Measurements from ENCODE around the gene IL17F.
A peak's percentile ranks its signal among the peaks of the same experiment; 100 is the strongest.

Gene IL17F

DNA sequence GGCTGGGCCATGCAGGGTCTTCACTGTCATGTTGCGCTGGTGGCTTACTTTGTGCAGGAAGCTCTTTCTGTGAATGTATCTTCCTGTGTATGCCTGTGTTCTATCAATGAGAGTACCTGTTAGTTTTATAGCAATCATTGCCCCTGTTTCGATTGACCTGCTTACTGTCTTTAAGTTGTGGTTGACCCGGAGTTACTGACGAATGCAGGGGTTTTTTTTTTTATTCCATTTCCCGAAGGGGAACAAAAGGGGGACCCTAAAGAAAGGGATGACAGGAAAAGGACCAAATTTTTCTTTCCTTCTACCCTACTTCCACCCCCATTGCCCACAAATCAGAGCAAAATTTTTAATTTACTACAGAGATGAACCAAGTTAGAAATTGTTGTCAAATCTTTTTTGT, at the start of gene IL17F:
Gene IL17F, minus strand, starts transcription at position 101 of the 400 bp plus-strand sequence. Its CDS starts 71 bp downstream, at position 30.
- Histone ChIP-seq H3K79me2 (ENCODE audit: insufficient read depth, low read depth) (no peaks in the 10 kb centered on the region), H4K20me1 (ENCODE audit: insufficient read depth) (no peaks in the 10 kb centered on the region)

DNA sequence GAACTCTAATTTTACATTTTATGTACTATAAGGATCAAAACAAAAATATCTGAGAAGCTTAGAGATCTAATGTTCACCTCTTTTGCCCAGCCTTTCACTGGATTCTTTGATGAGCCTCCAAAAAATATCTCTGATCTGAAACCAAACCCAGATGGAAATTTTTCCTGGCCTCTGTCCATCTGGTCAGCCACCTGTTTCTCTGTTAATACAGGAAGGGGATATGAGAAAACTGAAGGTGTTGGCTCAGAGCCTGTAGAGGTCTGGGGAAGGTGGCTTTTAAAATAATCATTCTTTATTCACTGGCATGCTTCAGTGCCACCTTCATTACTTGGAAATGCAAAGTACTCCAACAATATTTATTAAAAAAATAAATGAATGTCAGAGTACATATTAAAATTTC, 48.8 kb upstream of the IL17F start:
- Histone ChIP-seq H3K4me1 (ENCODE audit: low read depth, poor library complexity, severe bottlenecking) (peaks cover 75% of the 10 kb centered on the region), H3K27ac (peak overlapping the region; percentile 24; the same call in 1 of the 2 replicates), H3K9ac (no peak overlapping the region; the same call in 1 of the 2 replicates), H3K79me2 (ENCODE audit: insufficient read depth, low read depth) (no peaks in the 10 kb centered on the region), H3K4me3 (IDR thresholded peaks at IDR 0.05; ENCODE audit: insufficient read depth, low read depth, low read length) (no peak overlapping the region), H4K20me1 (ENCODE audit: insufficient read depth) (no peaks in the 10 kb centered on the region), H3K27me3 (ENCODE audit: insufficient read depth, low read depth) (no peaks in the 10 kb centered on the region), H3K4me2 (peak overlapping the region; percentile 65), H3K36me3 (ENCODE audit: insufficient read depth) (no peaks in the 10 kb centered on the region), H2AFZ (ENCODE audit: low read depth) (0 out of 2 replicates have a peak overlapping the region, but pooled peaks have one; percentile 5)
- TF ChIP-seq, protein P1, sequence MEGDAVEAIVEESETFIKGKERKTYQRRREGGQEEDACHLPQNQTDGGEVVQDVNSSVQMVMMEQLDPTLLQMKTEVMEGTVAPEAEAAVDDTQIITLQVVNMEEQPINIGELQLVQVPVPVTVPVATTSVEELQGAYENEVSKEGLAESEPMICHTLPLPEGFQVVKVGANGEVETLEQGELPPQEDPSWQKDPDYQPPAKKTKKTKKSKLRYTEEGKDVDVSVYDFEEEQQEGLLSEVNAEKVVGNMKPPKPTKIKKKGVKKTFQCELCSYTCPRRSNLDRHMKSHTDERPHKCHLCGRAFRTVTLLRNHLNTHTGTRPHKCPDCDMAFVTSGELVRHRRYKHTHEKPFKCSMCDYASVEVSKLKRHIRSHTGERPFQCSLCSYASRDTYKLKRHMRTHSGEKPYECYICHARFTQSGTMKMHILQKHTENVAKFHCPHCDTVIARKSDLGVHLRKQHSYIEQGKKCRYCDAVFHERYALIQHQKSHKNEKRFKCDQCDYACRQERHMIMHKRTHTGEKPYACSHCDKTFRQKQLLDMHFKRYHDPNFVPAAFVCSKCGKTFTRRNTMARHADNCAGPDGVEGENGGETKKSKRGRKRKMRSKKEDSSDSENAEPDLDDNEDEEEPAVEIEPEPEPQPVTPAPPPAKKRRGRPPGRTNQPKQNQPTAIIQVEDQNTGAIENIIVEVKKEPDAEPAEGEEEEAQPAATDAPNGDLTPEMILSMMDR (conservative IDR thresholded peaks at IDR 0.05; ENCODE audit: low read depth, low read length), result no peak

More for the DNA sequence above, at the start of gene IL17F:
- H3K36me3 ChIP-seq (ENCODE audit: insufficient read depth), result no peaks in the 10 kb centered on the region
- TF ChIP-seq, protein P1 (conservative IDR thresholded peaks at IDR 0.05; ENCODE audit: low read depth, low read length), result no peak
- H3K27me3 ChIP-seq (ENCODE audit: insufficient read depth, low read depth), result no peaks in the 10 kb centered on the region
- H3K27ac ChIP-seq, result no peak within 1 kb of the TSS
- H3K4me3 ChIP-seq (IDR thresholded peaks at IDR 0.05; ENCODE audit: insufficient read depth, low read depth, low read length), result no peak within 1 kb of the TSS
- no peak within 1 kb of the TSS for H3K4me2 ChIP-seq
- no peak within 1 kb of the TSS for H2AFZ ChIP-seq (ENCODE audit: low read depth)
- H3K4me1 ChIP-seq (ENCODE audit: low read depth, poor library complexity, severe bottlenecking), result no peaks in the 10 kb centered on the region
- H3K9ac ChIP-seq, result no peak within 1 kb of the TSS

DNA sequence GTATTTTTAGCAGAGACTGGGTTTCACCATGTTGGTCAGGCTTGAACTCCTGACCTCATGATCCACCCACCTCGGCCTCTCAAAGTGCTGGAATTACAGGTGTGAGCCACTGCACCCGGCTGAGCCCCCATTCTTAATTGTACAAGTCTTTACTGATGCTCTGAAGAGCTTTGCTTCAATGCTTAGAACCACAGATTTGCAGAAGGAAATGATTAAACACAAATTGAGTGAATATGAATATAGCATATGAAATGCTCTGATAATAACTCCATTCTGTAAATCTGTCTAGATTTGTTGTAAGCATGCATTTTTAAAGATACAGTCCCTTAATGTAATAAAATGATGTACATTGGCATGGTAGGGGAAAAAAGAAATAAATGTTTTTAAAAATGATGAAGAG, 44.5 kb upstream of the IL17F start:
- no peaks in the 10 kb centered on the region for H3K36me3 ChIP-seq (ENCODE audit: insufficient read depth)
- peaks cover 8% of the 10 kb centered on the region for H3K79me2 ChIP-seq (ENCODE audit: insufficient read depth, low read depth)
- no peak overlapping the region for H2AFZ ChIP-seq (ENCODE audit: low read depth)
- H3K4me3 ChIP-seq (IDR thresholded peaks at IDR 0.05; ENCODE audit: insufficient read depth, low read depth, low read length), result no peak overlapping the region
- no peak overlapping the region for H3K4me2 ChIP-seq
- no peak overlapping the region for H3K27ac ChIP-seq
- H3K27me3 ChIP-seq (ENCODE audit: insufficient read depth, low read depth), result no peaks in the 10 kb centered on the region
- no peak overlapping the region for H3K9ac ChIP-seq
- no peaks in the 10 kb centered on the region for H4K20me1 ChIP-seq (ENCODE audit: insufficient read depth)
- H3K4me1 ChIP-seq (ENCODE audit: low read depth, poor library complexity, severe bottlenecking), result peaks cover 57% of the 10 kb centered on the region
- TF ChIP-seq, protein P1 (conservative IDR thresholded peaks at IDR 0.05; ENCODE audit: low read depth, low read length), result no peak

- 0 out of 2 replicates have a peak, but pooled peaks cover under 1% of the 10 kb centered on the region for H3K36me3 ChIP-seq (ENCODE audit: insufficient read depth)
- no peak overlapping the region for H2AFZ ChIP-seq (ENCODE audit: low read depth)
- TF ChIP-seq, protein P1 (conservative IDR thresholded peaks at IDR 0.05; ENCODE audit: low read depth, low read length), result no peak
- no peak overlapping the region for H3K27ac ChIP-seq
- no peak overlapping the region for H3K4me3 ChIP-seq (IDR thresholded peaks at IDR 0.05; ENCODE audit: insufficient read depth, low read depth, low read length)
- peaks cover 14% of the 10 kb centered on the region for H3K79me2 ChIP-seq (ENCODE audit: insufficient read depth, low read depth)
- no peaks in the 10 kb centered on the region for H3K27me3 ChIP-seq (ENCODE audit: insufficient read depth, low read depth)
- H3K4me2 ChIP-seq, result no peak overlapping the region
- no peak overlapping the region for H3K9ac ChIP-seq
- peaks cover 51% of the 10 kb centered on the region for H3K4me1 ChIP-seq (ENCODE audit: low read depth, poor library complexity, severe bottlenecking)
- H4K20me1 ChIP-seq (ENCODE audit: insufficient read depth), result no peaks in the 10 kb centered on the region
Measured at GRCh38 chr6:52288216-52288615, 43.9 kb upstream of the IL17F start.

Measured in KMS-11 (cell line).